Fibroblast of upper back skin (primary cell): Measurements from ENCODE around the gene OR8G1.
A peak's percentile ranks its signal among the peaks of the same experiment; 100 is the strongest.
"Not testable (repeated sequence)": the region's sequence is repeated elsewhere in the genome, so short reads cannot be mapped to it uniquely, and the experiment has no call there.

Experiments used
- DNase-seq: peaks from one replicate; pipeline ENCODE4 v3.0.0-alpha.2; 2013

Gene OR8G1

DNA sequence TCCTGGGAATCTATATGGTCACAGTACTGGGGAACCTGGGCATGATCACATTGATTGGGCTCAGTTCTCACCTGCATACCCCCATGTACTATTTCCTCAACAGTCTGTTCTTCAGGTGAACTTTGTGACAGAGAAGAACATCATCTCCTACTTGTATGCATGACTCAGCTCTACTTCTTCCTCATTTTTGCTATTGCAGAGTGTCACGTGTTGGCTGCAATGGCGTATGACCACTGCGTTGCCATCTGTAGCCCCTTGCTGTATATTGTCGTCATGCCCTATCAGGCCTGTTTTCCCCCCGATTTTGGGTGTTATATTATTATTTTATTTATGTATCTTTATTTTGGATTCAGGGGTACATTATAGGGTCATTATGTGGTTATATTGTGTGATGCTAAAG, 2.4 kb upstream of the OR8G1 start:
- no peak for DNase-seq

DNA sequence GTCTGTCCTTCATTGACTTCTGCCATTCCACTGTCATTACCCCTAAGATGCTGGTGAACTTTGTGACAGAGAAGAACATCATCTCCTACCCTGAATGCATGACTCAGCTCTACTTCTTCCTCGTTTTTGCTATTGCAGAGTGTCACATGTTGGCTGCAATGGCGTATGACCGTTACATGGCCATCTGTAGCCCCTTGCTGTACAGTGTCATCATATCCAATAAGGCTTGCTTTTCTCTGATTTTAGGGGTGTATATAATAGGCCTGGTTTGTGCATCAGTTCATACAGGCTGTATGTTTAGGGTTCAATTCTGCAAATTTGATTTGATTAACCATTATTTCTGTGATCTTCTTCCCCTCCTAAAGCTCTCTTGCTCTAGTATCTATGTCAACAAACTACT, 9.0 kb downstream of the OR8G1 start:
- DNase-seq, result not testable (repeated sequence)

DNA sequence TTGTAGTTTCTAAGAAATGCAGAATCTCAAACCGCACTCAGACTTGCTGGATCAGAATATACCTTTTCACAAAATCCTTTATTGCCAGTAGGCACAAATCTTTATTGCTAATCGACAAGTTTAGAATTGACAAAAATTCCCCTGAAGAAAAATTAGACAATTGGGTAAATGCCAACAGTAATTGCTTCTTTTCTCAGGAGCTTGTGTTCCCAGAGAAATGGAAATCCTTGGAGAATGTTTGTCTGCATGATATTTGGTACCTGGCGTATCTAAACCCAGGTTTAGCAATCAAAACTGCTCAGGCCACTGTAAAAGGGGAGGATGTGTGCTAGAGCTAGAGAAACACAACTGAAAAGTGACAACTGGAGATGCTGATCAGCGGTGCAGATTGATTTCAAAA, 15.2 kb downstream of the OR8G1 start, which contains the start of gene OR8G5:
Gene OR8G5 (plus strand): TSS at position 301 of the 400 bp plus-strand sequence. CDS start 8,556 bp downstream, outside the sequence.
- no peak for DNase-seq

DNA sequence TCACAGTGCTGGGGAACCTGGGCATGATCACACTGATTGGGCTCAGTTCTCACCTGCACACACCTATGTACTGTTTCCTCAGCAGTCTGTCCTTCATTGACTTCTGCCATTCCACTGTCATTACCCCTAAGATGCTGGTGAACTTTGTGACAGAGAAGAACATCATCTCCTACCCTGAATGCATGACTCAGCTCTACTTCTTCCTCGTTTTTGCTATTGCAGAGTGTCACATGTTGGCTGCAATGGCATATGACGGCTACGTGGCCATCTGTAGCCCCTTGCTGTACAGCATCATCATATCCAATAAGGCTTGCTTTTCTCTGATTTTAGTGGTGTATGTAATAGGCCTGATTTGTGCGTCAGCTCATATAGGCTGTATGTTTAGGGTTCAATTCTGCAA, 24.1 kb downstream of the OR8G1 start:
- DNase-seq, result not testable (repeated sequence)

DNA sequence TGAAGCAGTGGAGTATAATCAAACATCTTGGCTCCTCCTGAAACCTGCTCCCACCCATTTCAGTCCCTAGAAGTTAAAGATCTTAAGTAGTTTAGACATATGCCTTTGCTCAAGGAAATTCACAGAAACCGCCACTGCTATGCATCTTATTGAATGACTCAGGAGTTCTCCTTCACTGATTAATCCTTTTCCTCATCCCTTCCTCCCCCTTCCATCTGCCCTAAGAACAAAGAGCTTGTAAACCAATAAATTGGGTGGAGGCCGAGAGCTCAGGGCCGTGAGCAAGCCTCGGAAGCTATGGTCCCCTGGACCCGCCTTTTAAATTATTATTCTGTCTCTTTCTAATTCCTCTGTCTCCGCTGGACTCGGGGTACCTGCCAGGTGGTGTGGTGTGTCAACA, 30.0 kb downstream of the OR8G1 start:
- peak; percentile 6 for DNase-seq

DNA sequence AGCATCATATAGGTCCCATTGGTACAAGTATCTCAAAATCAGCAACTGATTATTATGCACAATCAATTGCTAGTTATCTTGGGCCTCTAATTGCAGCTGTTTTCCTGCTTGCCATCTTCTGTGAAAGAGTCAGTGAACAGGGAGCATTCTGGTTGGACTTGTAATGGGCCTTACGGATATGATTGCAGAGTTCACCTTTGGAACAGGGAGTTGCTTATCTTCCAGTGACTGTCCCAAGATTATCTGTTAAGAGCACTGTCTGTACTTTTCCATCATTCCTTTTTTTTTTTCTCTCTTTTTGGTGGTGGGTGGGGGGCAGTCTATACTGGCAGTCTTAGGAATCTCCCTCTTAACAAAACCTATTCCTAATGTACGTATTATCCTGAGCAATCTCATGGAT, 33.1 kb downstream of the OR8G1 start:
- no peak for DNase-seq

DNA sequence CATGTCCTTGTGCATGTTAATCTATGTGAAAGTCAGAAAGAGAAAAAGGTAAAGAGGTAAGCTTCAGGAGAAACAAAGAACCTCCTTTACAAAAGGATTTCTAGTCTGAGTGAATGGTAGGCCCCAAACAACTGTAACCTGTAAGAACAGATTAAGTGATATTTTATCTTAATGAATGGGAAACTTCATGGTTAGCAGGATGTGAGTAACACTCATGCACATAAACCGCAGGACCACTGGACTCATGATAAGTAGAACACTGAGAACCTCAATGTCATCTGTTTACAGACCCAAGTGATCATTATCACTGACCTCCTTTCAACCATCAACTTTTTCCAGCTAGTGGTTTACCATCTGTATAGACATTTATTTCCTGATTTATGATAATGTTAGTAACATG, 35.2 kb downstream of the OR8G1 start:
- DNase-seq, result peak; percentile 1

DNA sequence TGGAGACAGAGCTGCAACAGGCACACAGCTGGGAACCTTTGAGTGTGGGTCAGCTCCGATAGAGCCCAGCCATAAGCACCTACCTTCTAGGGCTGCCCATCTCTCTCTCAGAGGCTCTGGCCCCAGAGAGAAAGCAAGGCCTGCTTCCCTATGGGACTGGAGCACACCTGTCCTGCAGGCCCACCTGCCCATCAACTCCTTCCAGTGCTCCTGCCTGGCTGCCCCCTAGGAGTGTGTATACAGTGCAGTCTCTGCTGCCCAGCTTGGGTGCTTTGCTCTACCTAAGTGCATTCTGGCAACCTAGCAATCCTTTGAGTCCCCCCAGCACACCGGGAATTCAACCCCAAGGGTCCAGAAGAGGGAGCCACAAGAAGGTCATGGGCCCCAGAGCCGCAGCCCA, 36.3 kb downstream of the OR8G1 start:
- no peak for DNase-seq

DNA sequence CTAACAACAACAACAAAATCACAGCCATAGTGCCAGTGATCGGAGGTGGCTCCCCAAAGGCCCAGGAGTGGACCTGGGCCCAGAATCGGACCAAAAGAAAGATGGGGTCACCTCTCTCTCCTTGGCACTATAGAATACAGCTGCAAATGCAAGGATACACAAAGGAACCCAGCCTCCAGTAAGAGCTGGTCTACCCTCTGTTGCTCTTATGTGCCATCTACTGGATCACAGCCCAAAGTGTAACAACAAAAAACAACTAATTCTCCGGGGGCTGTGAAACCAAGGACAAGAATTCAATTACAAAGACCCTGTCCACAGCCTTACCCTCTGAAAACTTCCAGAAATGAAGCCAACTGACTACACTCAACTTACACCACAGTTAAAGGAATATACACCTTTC, 36.9 kb downstream of the OR8G1 start:
- no peak for DNase-seq

DNA sequence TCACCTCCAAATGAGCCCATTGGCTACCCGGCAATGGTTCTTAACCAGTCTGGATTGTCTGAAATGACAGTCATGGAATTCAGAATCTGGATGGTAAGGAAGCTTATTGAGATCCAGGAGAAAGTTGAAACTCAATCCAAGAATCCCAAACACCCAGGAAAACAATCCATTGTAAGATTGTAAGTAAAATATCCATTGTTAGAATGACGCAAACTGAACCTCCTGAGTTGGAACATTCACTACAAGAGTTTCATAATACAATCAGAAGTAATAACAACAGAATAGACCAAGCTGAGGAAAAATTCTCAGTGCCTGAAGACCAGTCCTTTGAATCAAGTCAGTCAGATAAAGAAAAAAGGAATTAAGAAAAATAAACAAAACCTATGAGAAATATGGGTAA, 37.4 kb downstream of the OR8G1 start:
- no peak for DNase-seq

DNA sequence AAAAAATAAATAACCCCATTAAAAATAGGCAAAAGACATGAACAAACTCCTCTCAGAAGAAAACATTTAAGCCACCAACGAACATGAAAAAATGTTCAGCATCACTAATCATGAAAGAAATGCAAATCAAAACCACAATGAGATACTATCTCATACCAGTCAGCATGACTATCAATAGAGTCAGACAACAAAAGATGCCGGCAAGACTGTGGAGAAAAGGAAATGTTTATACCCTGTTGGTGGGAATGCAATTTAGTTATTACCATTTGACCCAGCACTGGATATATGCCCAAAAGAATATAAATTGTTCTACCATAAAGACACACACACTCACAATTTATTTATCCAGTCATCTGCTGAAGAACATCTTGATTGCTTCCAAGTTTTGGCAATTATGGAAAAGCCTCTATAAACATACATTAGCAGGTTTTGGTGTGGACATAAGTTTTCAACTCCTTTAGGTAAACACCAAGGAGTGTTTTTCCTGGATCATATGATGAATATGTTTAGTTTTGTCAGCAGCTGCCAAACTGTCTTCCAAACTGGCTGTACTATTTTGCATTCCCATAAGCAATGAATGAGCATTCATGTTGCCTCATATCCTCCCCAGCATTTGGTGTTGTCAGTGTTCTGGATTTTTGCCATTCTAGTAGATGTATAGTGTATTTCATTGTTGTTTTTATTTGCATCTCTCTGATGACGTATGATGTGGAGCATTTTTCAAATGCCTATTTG, 44.9 kb downstream of the OR8G1 start:
- DNase-seq, result peak; percentile 57

DNA sequence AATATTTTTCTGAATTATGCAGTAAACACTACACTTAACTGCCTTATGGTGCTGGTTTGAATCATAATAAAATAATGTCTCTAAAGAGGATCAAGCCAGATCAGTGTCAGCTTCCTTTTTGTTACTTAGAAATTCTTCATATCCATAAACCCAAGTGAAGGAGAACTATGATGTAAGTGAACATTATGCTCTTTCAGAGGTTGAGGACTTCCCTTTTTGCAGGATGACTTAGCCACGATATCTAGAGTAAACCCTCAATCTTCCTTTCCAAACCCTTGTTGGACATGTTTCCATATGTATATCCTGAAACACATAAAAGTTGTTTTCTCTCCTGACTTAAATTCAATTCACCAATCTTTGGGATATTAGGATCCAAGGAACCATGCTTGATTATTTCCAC, 53.8 kb downstream of the OR8G1 start:
- no peak for DNase-seq

DNA sequence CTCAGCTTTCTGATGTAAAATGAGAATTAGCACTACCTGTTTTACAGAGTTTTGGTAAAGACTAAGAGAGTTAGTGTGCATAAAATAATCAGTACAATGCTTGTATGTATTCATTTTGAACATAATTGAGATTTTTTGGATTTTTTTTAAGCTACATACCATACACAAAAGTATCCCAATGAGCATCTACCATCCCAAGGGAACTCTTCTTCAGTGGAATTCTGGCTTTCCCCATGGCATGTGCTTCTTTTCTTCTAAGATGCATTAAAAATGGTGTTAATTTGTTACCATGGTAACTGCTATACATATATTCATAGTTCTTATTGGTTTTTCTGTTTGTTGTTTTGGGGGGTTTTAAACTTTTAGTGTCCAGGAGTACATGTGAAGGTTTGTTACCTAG, 55.1 kb downstream of the OR8G1 start:
- no peak for DNase-seq

DNA sequence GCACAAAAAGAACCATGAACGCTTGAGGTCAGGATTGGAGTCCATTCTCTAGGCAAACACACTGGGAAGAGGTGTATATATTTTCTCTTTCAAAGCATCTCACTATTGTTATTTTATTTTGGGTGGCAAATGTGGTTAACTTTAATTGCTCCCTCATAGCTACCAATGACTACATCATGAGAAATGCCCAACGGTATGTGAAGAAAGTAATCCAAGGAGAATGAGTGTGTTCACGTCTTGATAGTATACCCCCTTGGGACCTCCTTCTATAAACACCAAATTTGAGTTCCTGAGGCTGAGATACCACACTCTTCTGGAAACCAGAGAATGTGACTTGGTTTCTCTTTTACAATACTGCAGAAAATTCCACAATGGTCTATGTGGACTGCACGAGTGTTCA, 57.0 kb downstream of the OR8G1 start:
- DNase-seq, result peak; percentile 32

DNA sequence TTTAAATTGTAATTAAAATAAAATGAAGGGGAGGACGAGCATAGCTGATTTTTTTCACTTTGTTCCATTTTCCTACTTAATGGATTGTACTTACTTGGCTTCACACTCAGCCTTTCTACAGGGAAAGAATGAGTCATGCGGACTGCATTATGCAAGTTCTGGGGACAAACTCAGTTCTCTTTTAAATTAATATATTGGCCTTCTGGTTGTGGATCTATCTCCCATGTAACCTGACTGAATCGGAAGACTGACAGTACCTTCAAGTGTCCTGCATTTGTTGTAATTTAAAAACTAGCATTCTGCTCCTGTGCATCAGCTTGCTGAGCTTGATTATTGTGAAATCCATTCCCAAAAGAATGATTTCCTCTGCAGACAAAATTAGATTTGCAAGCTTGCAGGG, 60.7 kb downstream of the OR8G1 start:
- DNase-seq, result peak; percentile 53

DNA sequence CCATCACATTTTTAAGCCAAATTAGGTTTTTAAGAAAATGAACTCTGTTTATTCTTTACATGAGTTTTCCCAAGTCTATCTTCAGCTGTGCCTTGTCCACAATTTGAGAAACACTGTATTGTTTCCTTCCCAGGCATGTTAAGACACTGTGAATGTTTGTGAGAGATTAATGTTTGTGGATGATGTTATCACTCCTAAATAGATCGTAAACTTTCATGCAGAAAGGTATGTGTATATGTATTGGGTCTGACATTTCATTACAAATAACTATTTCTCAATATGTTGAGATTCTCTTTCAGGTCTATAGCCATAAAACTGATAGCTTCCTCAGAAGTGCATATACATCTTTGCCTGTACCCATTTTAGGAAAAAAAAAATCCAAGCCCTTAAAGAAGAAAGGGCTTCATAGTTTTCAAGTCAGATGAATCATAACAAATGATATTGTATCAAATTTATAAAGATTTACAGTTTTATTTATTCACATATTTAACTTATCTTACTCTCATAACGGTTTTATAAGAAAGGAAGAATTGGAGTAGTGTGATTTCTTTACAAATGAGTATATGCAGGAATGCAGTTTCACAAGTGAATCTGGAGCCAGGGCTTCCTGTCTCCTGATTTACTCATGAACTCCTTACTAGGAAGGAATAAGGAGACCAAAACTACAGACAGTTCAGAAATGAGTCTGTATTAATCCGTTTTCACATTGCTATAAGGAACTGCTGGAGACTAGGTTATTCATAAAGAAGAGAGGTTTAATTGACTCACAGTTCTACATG, 61.6 kb downstream of the OR8G1 start:
- DNase-seq, result no peak
